GM19455 (cell line): ENCODE measurements around the gene ERBB4.

Experiments used
- ATAC-seq: cut with Tn5 transposase; IDR thresholded peaks from one replicate; pipeline ENCODE4 v1.9.1; 2021; ENCODE audit not compliant: unreplicated experiment

ERBB4 gene

GRCh38 chr2:211845338-211846035, 693.1 kb downstream of the ERBB4 start:
- no peak for ATAC-seq

GRCh38 chr2:211837706-211838105, 700.9 kb downstream of the ERBB4 start:
- no peak for ATAC-seq

GRCh38 chr2:211837206-211837605, 701.4 kb downstream of the ERBB4 start:
- no peak for ATAC-seq

GRCh38 chr2:211836409-211836808, 702.2 kb downstream of the ERBB4 start:
- no peak for ATAC-seq

- no peak for ATAC-seq
These were observed 702.9 kb downstream of the ERBB4 start for GRCh38 chr2:211835695-211836094.

GRCh38 chr2:211833582-211834279, 704.9 kb downstream of the ERBB4 start:
- no peak for ATAC-seq

GRCh38 chr2:211829725-211830124, 708.9 kb downstream of the ERBB4 start:
- ATAC-seq: no peak

GRCh38 chr2:211823886-211824479, 714.6 kb downstream of the ERBB4 start:
- no peak for ATAC-seq

GRCh38 chr2:211822686-211823335, 715.8 kb downstream of the ERBB4 start:
- no peak for ATAC-seq

GRCh38 chr2:211816754-211817153, 721.8 kb downstream of the ERBB4 start:
- no peak for ATAC-seq

GRCh38 chr2:211812587-211812986, 726.0 kb downstream of the ERBB4 start:
- no peak for ATAC-seq

GRCh38 chr2:211802666-211803065, 735.9 kb downstream of the ERBB4 start:
- ATAC-seq: no peak

GRCh38 chr2:211800001-211800400, 738.6 kb downstream of the ERBB4 start:
- ATAC-seq: no peak

GRCh38 chr2:211798868-211799267, 739.7 kb downstream of the ERBB4 start:
- ATAC-seq: no peak

GRCh38 chr2:211793690-211794089, 744.9 kb downstream of the ERBB4 start:
- ATAC-seq: no peak

- ATAC-seq: no peak
These were observed 748.6 kb downstream of the ERBB4 start for GRCh38 chr2:211789982-211790381.

GRCh38 chr2:211766689-211767088, 771.9 kb downstream of the ERBB4 start:
- ATAC-seq: no peak

GRCh38 chr2:211762479-211762878, 776.1 kb downstream of the ERBB4 start:
- ATAC-seq: no peak

- no peak for ATAC-seq
These were observed 778.5 kb downstream of the ERBB4 start for GRCh38 chr2:211760103-211760502.

GRCh38 chr2:211756266-211756665, 782.3 kb downstream of the ERBB4 start:
- ATAC-seq: no peak

- no peak for ATAC-seq
These were observed 783.4 kb downstream of the ERBB4 start for GRCh38 chr2:211755187-211755586.

GRCh38 chr2:211751848-211752247, 786.8 kb downstream of the ERBB4 start:
- no peak for ATAC-seq
